Superior temporal gyrus (tissue), 1 donor: Measurements from ENCODE around the gene U2AF2.
A peak's percentile ranks its signal among the peaks of the same experiment; 100 is the strongest.

ENCODE experiments used
- DNase-seq: peaks from one replicate; pipeline ENCODE4 v3.0.0-alpha.2; 2016; ENCODE audit errors: extremely low spot score

U2AF2 gene

GRCh38 chr19:55674841-55675660 is 20.2 kb downstream of the U2AF2 start, which contains the start of gene EPN1:
EPN1 (plus strand) TSS chr19:55675226; CDS start chr19:55678628, 3,402 bp downstream.
- DNase-seq = peak; percentile 95

GRCh38 chr19:55675661-55676354 is 21.0 kb downstream of the U2AF2 start:
- no peak for DNase-seq

GRCh38 chr19:55676383-55676782 is 21.5 kb downstream of the U2AF2 start:
- no peak for DNase-seq

GRCh38 chr19:55676889-55677505 is 22.2 kb downstream of the U2AF2 start:
- DNase-seq = no peak

- DNase-seq = no peak
These were observed 22.8 kb downstream of the U2AF2 start for GRCh38 chr19:55677572-55678028.

- no peak for DNase-seq
These were observed 23.4 kb downstream of the U2AF2 start for GRCh38 chr19:55678121-55678671.

GRCh38 chr19:55679343-55680257 is 24.8 kb downstream of the U2AF2 start:
- DNase-seq = no peak

GRCh38 chr19:55680339-55681130 is 25.7 kb downstream of the U2AF2 start:
- no peak for DNase-seq

GRCh38 chr19:55681131-55682092 is 26.6 kb downstream of the U2AF2 start:
- DNase-seq = no peak

- no peak for DNase-seq
These were observed 28.8 kb downstream of the U2AF2 start for GRCh38 chr19:55683449-55684261.

- DNase-seq = no peak
These were observed 30.3 kb downstream of the U2AF2 start for GRCh38 chr19:55684946-55685681.

- DNase-seq = no peak
These were observed 30.9 kb downstream of the U2AF2 start for GRCh38 chr19:55685776-55686175.

GRCh38 chr19:55686311-55687050 is 31.6 kb downstream of the U2AF2 start:
- DNase-seq = no peak

- no peak for DNase-seq
These were observed 32.7 kb downstream of the U2AF2 start for GRCh38 chr19:55687281-55688201.

GRCh38 chr19:55688422-55689218 is 33.8 kb downstream of the U2AF2 start:
- no peak for DNase-seq
